CD14-positive monocyte (primary cell): ENCODE data around the gene EVC. TPM values are rescaled to one million over a fixed set of nuclear protein-coding genes. Genes with fewer than 3 reads are reported as not detected.
"Not testable (repeated sequence)": the region's sequence is repeated elsewhere in the genome, so short reads cannot be mapped to it uniquely, and the experiment has no call there.

Source experiments
- DNase-seq, 3 donors: peaks; one replicate each; pipeline ENCODE4 v3.0.0-alpha.2; 2011 to 2022
- H2AFZ ChIP-seq: 2 replicates; pipeline ENCODE4 v1.6.0; 2012; ENCODE audit warnings: mild to moderate bottlenecking, low read depth, low read length, inconsistent platforms; ENCODE audit not compliant: insufficient read depth, poor library complexity, severe bottlenecking
- H3K27ac ChIP-seq, 2 donors: 1 replicate in 1 of 2; 2 replicates in 1 of 2; pipeline ENCODE4 v1.5.1; 2012 to 2013; ENCODE audit warnings: low read length in 2 of 2, control low read depth in 1 of 2, inconsistent platforms in 1 of 2, low read depth in 1 of 2, mild to moderate bottlenecking in 1 of 2
- H3K27me3 ChIP-seq, 2 donors: one replicate each; pipeline versions ENCODE4 v1.6.0 to v1.6.1; 2011 to 2013; ENCODE audit warnings: low read length in 2 of 2; ENCODE audit not compliant: control insufficient read depth in 2 of 2, insufficient read depth in 2 of 2
- H3K36me3 ChIP-seq, 2 donors: replicated peaks in 1 of 2; 1 replicate in 1 of 2; 2 replicates in 1 of 2; pipeline versions ENCODE4 v1.5.1 to v1.6.1; 2012 to 2013; ENCODE audit warnings: low read length in 2 of 2, control low read depth in 1 of 2, inconsistent platforms in 1 of 2, mild to moderate bottlenecking in 1 of 2; ENCODE audit not compliant: insufficient read depth in 2 of 2, control insufficient read depth in 1 of 2
- H3K4me1 ChIP-seq, 2 donors: 1 replicate in 1 of 2; 2 replicates in 1 of 2; pipeline versions ENCODE4 v1.5.1 to v1.6.1; 2012 to 2013; ENCODE audit warnings: low read length in 2 of 2, control low read depth in 1 of 2, inconsistent platforms in 1 of 2, mild to moderate bottlenecking in 1 of 2, moderate library complexity in 1 of 2; ENCODE audit not compliant: insufficient read depth in 2 of 2, control insufficient read depth in 1 of 2
- H3K4me2 ChIP-seq: replicated peaks from 2 replicates; pipeline ENCODE3; 2012; ENCODE audit warnings: low read length, moderate library complexity, mild to moderate bottlenecking; ENCODE audit not compliant: poor library complexity, severe bottlenecking; ENCODE audit errors: extremely low read depth
- H3K4me3 ChIP-seq, 3 experiments: fragments of 200-600 bp in 1 of 3; sonication (generic) in 1 of 3; replicated peaks in 1 of 3; 1 replicate in 2 of 3; 2 replicates in 1 of 3; pipeline ENCODE4 v1.5.1; 2011 to 2013; ENCODE audit warnings: low read length in 3 of 3, mild to moderate bottlenecking in 3 of 3, control low read depth in 2 of 3, low read depth in 2 of 3, inconsistent platforms in 1 of 3, moderate library complexity in 1 of 3
- H3K79me2 ChIP-seq: 2 replicates; pipeline ENCODE4 v1.6.0; 2012; ENCODE audit warnings: mild to moderate bottlenecking, control low read depth, inconsistent platforms, low read length, moderate library complexity; ENCODE audit not compliant: insufficient read depth
- H3K9ac ChIP-seq: 2 replicates; pipeline ENCODE4 v1.6.0; 2017; ENCODE audit warnings: low read length, mild to moderate bottlenecking; ENCODE audit not compliant: insufficient read depth, poor library complexity, severe bottlenecking
- H3K9me3 ChIP-seq, 2 donors: replicated peaks in 1 of 2; 1 replicate in 1 of 2; 2 replicates in 1 of 2; pipeline versions ENCODE4 v1.5.1 to v1.6.1; 2012 to 2013; ENCODE audit warnings: low read length in 2 of 2, control low read depth in 1 of 2; ENCODE audit not compliant: control insufficient read depth in 1 of 2, insufficient read depth in 1 of 2
- H4K20me1 ChIP-seq: 2 replicates; pipeline ENCODE4 v1.6.0; 2012; ENCODE audit warnings: mild to moderate bottlenecking, low read length, control low read depth, moderate library complexity; ENCODE audit not compliant: insufficient read depth
- H3K27ac Mint-ChIP-seq, 7 donors: one replicate each; pipeline ENCODE4 v1.8.0; 2020; ENCODE audit warnings: mild to moderate bottlenecking in 7 of 7, mixed read lengths in 7 of 7, moderate library complexity in 6 of 7, inconsistent platforms in 2 of 7
- H3K27me3 Mint-ChIP-seq, 3 donors: one replicate each; pipeline ENCODE4 v1.8.0; 2021 to 2022; ENCODE audit warnings: low read depth in 3 of 3, mild to moderate bottlenecking in 3 of 3, mixed read lengths in 3 of 3, moderate library complexity in 3 of 3, inconsistent platforms in 1 of 3
- H3K36me3 Mint-ChIP-seq, 2 donors: one replicate each; pipeline ENCODE4 v1.8.0; 2020; ENCODE audit warnings: mixed read lengths in 2 of 2, inconsistent platforms in 1 of 2, mild to moderate bottlenecking in 1 of 2
- H3K4me1 Mint-ChIP-seq: one replicate; pipeline ENCODE4 v1.8.0; 2020; ENCODE audit warnings: mild to moderate bottlenecking, mixed read lengths
- H3K4me3 Mint-ChIP-seq, 2 donors: one replicate each; pipeline ENCODE4 v1.8.0; 2020; ENCODE audit warnings: mild to moderate bottlenecking in 2 of 2, mixed read lengths in 2 of 2, moderate library complexity in 1 of 2
- H3K9me3 Mint-ChIP-seq, 7 donors: one replicate each; pipeline ENCODE4 v1.8.0; 2020 to 2022; ENCODE audit warnings: mixed read lengths in 7 of 7, mild to moderate bottlenecking in 6 of 7, moderate library complexity in 6 of 7, inconsistent platforms in 2 of 7
- CTCF ChIP-seq: fragments of 200-600 bp; IDR thresholded peaks from one replicate; pipeline ENCODE4 v1.8.0; 2022; ENCODE audit warnings: antibody characterized with exemption, mild to moderate bottlenecking
- WGBS: methylation state at CpG from one replicate; pipeline ENCODE4 v1.1.5; 2013; ENCODE audit warnings: missing lambda C conversion rate; ENCODE audit not compliant: insufficient coverage; 5-methylcytosine and 5-hydroxymethylcytosine counted together
- intact Hi-C, 2 donors: fragments of 100-400 bp; cut with micrococcal nuclease; formaldehyde crosslinking; loops; one replicate each; pipeline versions ENCODE4 v1.15.0 to v1.15.1; 2023
- polyA plus RNA-seq, 3 donors: library from polyadenylated mRNA; depleted of rRNA in 1 of 3; unstranded in 2 of 3; stranded (reverse) in 1 of 3; fragments of 300-500 nt in 2 of 3; fragments of >200 nt in 1 of 3; fragmentation: Illumina TruSeq in 2 of 3; gene quantifications; 1 replicate in 2 of 3; 2 replicates in 1 of 3; pipeline ENCODE4 v1.2.3, GENCODE V29; 2012 to 2021

The EVC gene
- polyA plus RNA-seq, 3 donors: 0.36 TPM; not detected in 2

GRCh38 chr4:5724377-5724776, 13.4 kb downstream of the EVC start:
- Mint-ChIP-seq H3K4me1 (peaks cover 11% of the 10 kb centered on the region), H3K36me3 (no peaks in the 10 kb centered on the region), H3K27me3 (peaks cover 0 to 6% (median 5%) of the 10 kb centered on the region in 3 donors), H3K9me3 (peaks cover 0 to 5% (median 0%) of the 10 kb centered on the region in 7 donors), H3K4me3 (no peak overlapping the region), H3K27ac (no peak overlapping the region)
- Histone ChIP-seq H3K4me2 (no peak overlapping the region), H4K20me1 (no peaks in the 10 kb centered on the region), H3K27me3 (no peaks in the 10 kb centered on the region), H3K9me3 (no peaks in the 10 kb centered on the region), H2AFZ (no peak overlapping the region), H3K79me2 (no peaks in the 10 kb centered on the region), H3K9ac (no peak overlapping the region), H3K4me3 (no peak overlapping the region), H3K4me1 (peaks cover 9 to 10% of the 10 kb centered on the region in 2 donors), H3K27ac (no peak overlapping the region), H3K36me3 (no peaks in the 10 kb centered on the region)
- WGBS: 100% methylated on average over 2 of the region's 7 CpGs
- no peak for TF ChIP-seq CTCF
- intact Hi-C loops: no loop called here
- no peak for DNase-seq

- H3K9me3 Mint-ChIP-seq, H4K20me1 ChIP-seq, H3K27ac ChIP-seq, H3K9me3 ChIP-seq, H3K4me3 Mint-ChIP-seq, H3K9ac ChIP-seq, intact Hi-C loops, H3K27me3 ChIP-seq, H3K27me3 Mint-ChIP-seq, H3K36me3 Mint-ChIP-seq, H3K79me2 ChIP-seq, H3K4me2 ChIP-seq, H2AFZ ChIP-seq, H3K4me3 ChIP-seq, H3K36me3 ChIP-seq: not testable (repeated sequence)
- H3K4me1 ChIP-seq: peaks cover 23 to 24% of the 10 kb centered on the region in 2 donors
- DNase-seq: peak in 2 of 3 donors; percentile 14 to 58
- H3K27ac Mint-ChIP-seq: peak overlapping the region in 1 of 7 donors; percentile 1
- no CpG with 5 or more reads among the region's 2 CpGs for WGBS
- peaks cover 23% of the 10 kb centered on the region for H3K4me1 Mint-ChIP-seq
These were observed 17.4 kb downstream of the EVC start for GRCh38 chr4:5728412-5728811.
